ENCODE results near the gene ACTC1.
"Not testable (repeated sequence)": the region's sequence is repeated elsewhere in the genome, so short reads cannot be mapped to it uniquely, and the experiment has no call there.

Gene ACTC1

DNA sequence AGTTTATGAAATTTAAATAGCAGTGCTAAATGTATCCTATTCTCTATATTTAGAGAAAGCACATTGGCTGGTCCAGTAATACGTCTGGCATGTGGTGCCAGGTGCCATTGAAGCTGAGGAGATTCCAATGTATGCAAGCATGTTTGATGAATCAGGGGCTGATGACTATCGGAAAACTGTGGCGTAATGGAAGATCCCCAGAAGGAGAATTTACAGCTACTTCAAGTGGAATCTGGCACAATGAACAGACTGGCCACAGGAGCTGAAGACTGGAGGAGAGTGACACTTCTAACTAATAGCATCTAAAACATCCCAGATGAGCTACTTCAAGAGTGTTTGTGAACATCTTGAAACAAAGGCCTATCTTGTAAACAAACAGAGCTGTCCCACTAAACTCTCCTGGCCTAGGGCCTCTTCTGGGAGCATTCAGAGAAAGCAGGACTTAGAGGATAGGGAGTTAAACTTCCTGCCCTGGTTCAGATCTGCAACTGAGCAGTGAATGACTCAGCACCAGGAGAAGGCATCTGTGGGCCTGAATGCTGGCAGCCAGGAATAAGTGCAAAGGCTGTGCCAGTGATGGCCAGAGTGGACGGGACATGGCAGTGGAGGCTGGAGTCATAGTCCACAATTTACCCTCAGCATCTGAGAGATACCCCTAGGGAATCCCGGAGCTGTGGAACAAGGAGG, 15.2 kb upstream of the ACTC1 start:
- Histone ChIP-seq H2AFZ (ENCODE audit: low read depth, low read length) (no peak overlapping the region), H3K27me3 (ENCODE audit: low read depth, low read length) (0 out of 2 replicates have a peak, but pooled peaks cover 4% of the 10 kb centered on the region), H3K9ac (ENCODE audit: low read length) (no peak overlapping the region), H3K79me2 (ENCODE audit: low read length) (no peaks in the 10 kb centered on the region), H4K20me1 (ENCODE audit: insufficient read depth, low read length) (no peaks in the 10 kb centered on the region), H3K4me2 (ENCODE audit: low read length) (no peak overlapping the region), H3K27ac (ENCODE audit: low read length) (no peak overlapping the region), H3K36me3 (replicated peaks; ENCODE audit: low read depth, low read length) (no peaks in the 10 kb centered on the region), H3K4me1 (ENCODE audit: low read length) (no peaks in the 10 kb centered on the region), H3K9me3 (ENCODE audit: insufficient read depth, low read length) (no peaks in the 10 kb centered on the region), H3K4me3 (ENCODE audit: low read length) (no peak overlapping the region)
- TF ChIP-seq EZH2phosphoT487 (IDR thresholded peaks at IDR 0.05; ENCODE audit: low read depth) = no peak
- TF ChIP-seq, protein P1, sequence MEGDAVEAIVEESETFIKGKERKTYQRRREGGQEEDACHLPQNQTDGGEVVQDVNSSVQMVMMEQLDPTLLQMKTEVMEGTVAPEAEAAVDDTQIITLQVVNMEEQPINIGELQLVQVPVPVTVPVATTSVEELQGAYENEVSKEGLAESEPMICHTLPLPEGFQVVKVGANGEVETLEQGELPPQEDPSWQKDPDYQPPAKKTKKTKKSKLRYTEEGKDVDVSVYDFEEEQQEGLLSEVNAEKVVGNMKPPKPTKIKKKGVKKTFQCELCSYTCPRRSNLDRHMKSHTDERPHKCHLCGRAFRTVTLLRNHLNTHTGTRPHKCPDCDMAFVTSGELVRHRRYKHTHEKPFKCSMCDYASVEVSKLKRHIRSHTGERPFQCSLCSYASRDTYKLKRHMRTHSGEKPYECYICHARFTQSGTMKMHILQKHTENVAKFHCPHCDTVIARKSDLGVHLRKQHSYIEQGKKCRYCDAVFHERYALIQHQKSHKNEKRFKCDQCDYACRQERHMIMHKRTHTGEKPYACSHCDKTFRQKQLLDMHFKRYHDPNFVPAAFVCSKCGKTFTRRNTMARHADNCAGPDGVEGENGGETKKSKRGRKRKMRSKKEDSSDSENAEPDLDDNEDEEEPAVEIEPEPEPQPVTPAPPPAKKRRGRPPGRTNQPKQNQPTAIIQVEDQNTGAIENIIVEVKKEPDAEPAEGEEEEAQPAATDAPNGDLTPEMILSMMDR (IDR thresholded peaks at IDR 0.05; ENCODE audit: low read depth, low read length) = no peak

DNA sequence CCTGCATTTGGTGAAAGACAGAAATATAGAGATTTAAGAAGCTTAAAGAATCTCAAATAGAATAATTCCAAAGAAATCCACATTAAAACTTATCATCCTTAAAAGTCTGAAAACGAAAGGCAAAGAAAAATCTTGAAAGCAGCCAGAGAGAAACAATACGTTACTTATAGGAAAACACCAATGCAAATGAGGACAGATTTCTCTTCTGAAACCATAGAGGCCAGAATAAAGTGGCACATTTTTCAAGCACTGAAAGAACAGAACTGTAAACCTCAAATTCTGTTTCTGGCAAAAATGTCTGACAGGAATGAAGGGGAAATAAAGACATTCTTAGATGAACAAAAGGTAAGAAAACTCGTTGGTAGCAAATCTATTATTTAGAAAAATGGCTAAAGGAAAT, 13.8 kb upstream of the ACTC1 start:
- TF ChIP-seq, protein P1 (IDR thresholded peaks at IDR 0.05; ENCODE audit: low read depth, low read length) = no peak
- TF ChIP-seq EZH2phosphoT487 (IDR thresholded peaks at IDR 0.05; ENCODE audit: low read depth) = no peak
- H3K27me3 ChIP-seq (ENCODE audit: low read depth, low read length) = no peaks in the 10 kb centered on the region
- H3K4me1 ChIP-seq (ENCODE audit: low read length) = no peaks in the 10 kb centered on the region
- no peak overlapping the region for H3K4me2 ChIP-seq (ENCODE audit: low read length)
- H2AFZ ChIP-seq (ENCODE audit: low read depth, low read length) = no peak overlapping the region
- no peaks in the 10 kb centered on the region for H3K36me3 ChIP-seq (replicated peaks; ENCODE audit: low read depth, low read length)
- no peak overlapping the region for H3K27ac ChIP-seq (ENCODE audit: low read length)
- no peaks in the 10 kb centered on the region for H3K79me2 ChIP-seq (ENCODE audit: low read length)
- H4K20me1 ChIP-seq (ENCODE audit: insufficient read depth, low read length) = no peaks in the 10 kb centered on the region
- no peak overlapping the region for H3K9ac ChIP-seq (ENCODE audit: low read length)
- no peaks in the 10 kb centered on the region for H3K9me3 ChIP-seq (ENCODE audit: insufficient read depth, low read length)
- no peak overlapping the region for H3K4me3 ChIP-seq (ENCODE audit: low read length)

DNA sequence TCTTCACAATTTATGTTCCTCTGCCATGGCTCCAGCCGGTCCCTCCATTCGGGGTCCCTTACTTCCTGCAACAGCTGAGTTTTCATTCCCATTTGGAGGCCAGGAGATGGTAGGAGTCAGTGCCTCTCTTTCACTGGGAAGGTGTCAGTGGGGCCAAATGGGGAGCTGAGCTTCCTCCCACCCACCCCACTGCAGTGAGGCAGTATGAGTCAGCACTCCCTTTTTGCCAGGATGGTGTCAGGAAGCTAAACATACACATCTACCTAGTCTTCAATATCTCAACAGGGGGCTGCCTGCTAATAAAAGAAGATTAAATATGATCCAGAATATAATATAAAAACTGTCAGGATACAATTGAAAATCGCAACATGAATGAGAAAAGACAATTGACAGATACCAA, 12.7 kb upstream of the ACTC1 start:
- Histone ChIP-seq H4K20me1 (ENCODE audit: insufficient read depth, low read length) (no peaks in the 10 kb centered on the region), H3K36me3 (replicated peaks; ENCODE audit: low read depth, low read length) (no peaks in the 10 kb centered on the region), H3K9me3 (ENCODE audit: insufficient read depth, low read length) (no peaks in the 10 kb centered on the region), H3K4me1 (ENCODE audit: low read length) (no peaks in the 10 kb centered on the region), H3K9ac (ENCODE audit: low read length) (no peak overlapping the region), H3K79me2 (ENCODE audit: low read length) (no peaks in the 10 kb centered on the region), H3K27me3 (ENCODE audit: low read depth, low read length) (no peaks in the 10 kb centered on the region), H2AFZ (ENCODE audit: low read depth, low read length) (no peak overlapping the region), H3K4me2 (ENCODE audit: low read length) (no peak overlapping the region), H3K27ac (ENCODE audit: low read length) (no peak overlapping the region), H3K4me3 (ENCODE audit: low read length) (no peak overlapping the region)
- no peak for TF ChIP-seq EZH2phosphoT487 (IDR thresholded peaks at IDR 0.05; ENCODE audit: low read depth)
- TF ChIP-seq, protein P1 (IDR thresholded peaks at IDR 0.05; ENCODE audit: low read depth, low read length) = no peak

DNA sequence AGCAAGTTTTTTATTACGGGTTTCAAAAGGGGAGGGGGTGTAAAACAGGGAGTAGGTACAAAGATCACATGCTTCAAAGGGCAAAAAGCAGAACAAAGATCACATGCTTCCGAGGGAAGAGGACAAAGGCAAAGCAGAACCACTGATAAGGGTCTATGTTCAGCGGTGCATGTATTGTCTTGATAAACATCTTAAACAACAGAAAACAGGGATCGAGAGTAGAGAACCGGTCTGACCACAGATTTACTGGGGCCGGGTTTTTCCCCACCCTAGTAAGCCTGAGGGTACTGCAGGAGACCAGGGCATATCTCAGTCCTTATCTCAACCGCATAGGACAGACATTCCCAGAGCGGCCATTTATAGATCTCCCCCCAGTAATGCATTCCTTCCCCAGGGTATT, 11.9 kb upstream of the ACTC1 start:
- H2AFZ ChIP-seq (ENCODE audit: low read depth, low read length); H3K9ac ChIP-seq (ENCODE audit: low read length); H3K36me3 ChIP-seq (replicated peaks; ENCODE audit: low read depth, low read length); H3K27ac ChIP-seq (ENCODE audit: low read length); H3K4me1 ChIP-seq (ENCODE audit: low read length); H3K9me3 ChIP-seq (ENCODE audit: insufficient read depth, low read length); H3K4me3 ChIP-seq (ENCODE audit: low read length); H3K27me3 ChIP-seq (ENCODE audit: low read depth, low read length); H4K20me1 ChIP-seq (ENCODE audit: insufficient read depth, low read length); H3K4me2 ChIP-seq (ENCODE audit: low read length); H3K79me2 ChIP-seq (ENCODE audit: low read length): not testable (repeated sequence)
